HG03060 (cell line): ENCODE measurements around the gene CFAP251.

Source experiments
- ATAC-seq: cut with Tn5 transposase; IDR thresholded peaks from one replicate; pipeline ENCODE4 v1.9.1; 2021; ENCODE audit warnings: low read depth, moderate number of reproducible peaks; ENCODE audit not compliant: unreplicated experiment

Gene CFAP251

GRCh38 chr12:122050706-122051105 lies 132.3 kb downstream of the CFAP251 start:
- no peak for ATAC-seq

DNA sequence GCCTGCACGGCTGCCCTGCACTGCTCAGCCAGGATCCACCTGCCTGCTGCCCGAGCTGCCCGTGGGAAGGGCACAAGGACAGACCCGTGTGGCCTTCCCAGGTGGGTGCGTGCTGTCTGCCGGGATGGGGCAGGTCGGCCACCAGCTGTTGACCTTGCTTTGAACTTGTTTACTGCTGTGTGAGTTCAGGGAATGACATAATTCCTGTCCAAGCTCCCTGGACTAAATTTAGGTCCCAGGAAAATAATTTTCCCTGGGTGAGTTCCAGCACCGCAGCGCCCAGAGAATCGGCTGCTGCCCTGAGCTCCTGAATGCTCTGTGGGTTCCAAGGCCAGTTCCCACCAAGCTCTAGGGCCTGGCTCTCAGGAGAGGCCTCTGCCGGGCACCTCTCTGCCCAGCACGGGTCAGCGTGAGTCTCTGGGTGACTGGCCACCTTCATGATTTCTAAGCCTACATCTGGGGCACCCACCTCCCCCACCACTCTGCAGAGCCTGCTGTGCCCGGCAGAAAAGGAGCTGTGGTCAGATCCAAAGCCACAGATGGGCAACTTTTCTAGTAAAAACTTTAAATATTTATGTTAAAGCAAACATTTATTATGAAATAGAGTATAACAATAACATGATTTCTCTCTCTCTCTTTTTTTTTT lies 133.0 kb downstream of the CFAP251 start:
- ATAC-seq: no peak

DNA sequence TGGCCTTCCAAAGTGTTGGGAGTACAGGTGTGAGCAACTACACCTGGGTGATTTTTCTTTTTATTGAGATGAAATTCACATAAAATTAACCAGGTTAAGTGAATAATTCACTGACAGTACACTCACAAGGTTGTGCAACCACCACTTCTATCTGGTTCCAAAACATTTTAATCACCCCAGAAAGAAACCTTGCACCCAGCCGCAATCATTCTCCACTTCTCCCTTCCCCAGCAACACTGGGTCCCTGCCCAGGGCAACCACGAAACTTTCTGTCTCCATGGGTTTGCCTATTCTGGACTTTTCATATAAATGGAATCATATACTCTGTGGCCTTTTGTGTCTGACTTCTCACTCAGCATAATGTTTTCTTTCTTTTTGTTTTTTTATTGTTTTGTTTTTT lies 133.9 kb downstream of the CFAP251 start:
- no peak for ATAC-seq
